NCI-H774 (cell line): ENCODE results near the gene MBOAT2.

Experiments
- DNase-seq: peaks from one replicate; lab custom pipeline; 2025; lab: John Stamatoyannopoulos, UW

Gene MBOAT2

GRCh38 chr2:9018109-9018508, 14.6 kb upstream of the MBOAT2 start:
- no peak for DNase-seq

- DNase-seq: no peak
Observed at GRCh38 chr2:9017411-9017810, 13.9 kb upstream of the MBOAT2 start.

GRCh38 chr2:9015998-9016397, 12.5 kb upstream of the MBOAT2 start:
- no peak for DNase-seq

GRCh38 chr2:9013403-9013802, 9.9 kb upstream of the MBOAT2 start:
- no peak for DNase-seq

GRCh38 chr2:9010866-9011265, 7.4 kb upstream of the MBOAT2 start:
- no peak for DNase-seq

- no peak for DNase-seq
Observed at GRCh38 chr2:9008951-9009664, 5.6 kb upstream of the MBOAT2 start.

GRCh38 chr2:9006368-9006767, 2.9 kb upstream of the MBOAT2 start:
- no peak for DNase-seq

GRCh38 chr2:9004338-9005204, 1.1 kb upstream of the MBOAT2 start:
- DNase-seq: no peak

GRCh38 chr2:9003366-9003615, 193 bp downstream of the MBOAT2 start:
- DNase-seq: no peak

GRCh38 chr2:9002637-9003365, 683 bp downstream of the MBOAT2 start:
- DNase-seq: no peak

- DNase-seq: no peak
Observed at GRCh38 chr2:9002313-9002636, 1.2 kb downstream of the MBOAT2 start.

GRCh38 chr2:9001778-9002177, 1.7 kb downstream of the MBOAT2 start:
- DNase-seq: no peak

- peak; percentile 53 for DNase-seq
Observed at GRCh38 chr2:9001229-9001628, 2.3 kb downstream of the MBOAT2 start.

GRCh38 chr2:9000442-9000841, 3.0 kb downstream of the MBOAT2 start:
- no peak for DNase-seq

- no peak for DNase-seq
Observed at GRCh38 chr2:8999797-9000196, 3.7 kb downstream of the MBOAT2 start.

- no peak for DNase-seq
Observed at GRCh38 chr2:8999102-8999446, 4.4 kb downstream of the MBOAT2 start.

- no peak for DNase-seq
Observed at GRCh38 chr2:8998418-8999101, 4.9 kb downstream of the MBOAT2 start.

GRCh38 chr2:8997631-8998030, 5.9 kb downstream of the MBOAT2 start:
- DNase-seq: no peak

- no peak for DNase-seq
Observed at GRCh38 chr2:8997108-8997507, 6.4 kb downstream of the MBOAT2 start.

GRCh38 chr2:8996006-8996405, 7.5 kb downstream of the MBOAT2 start:
- DNase-seq: no peak

GRCh38 chr2:8994386-8994785, 9.1 kb downstream of the MBOAT2 start:
- no peak for DNase-seq

- DNase-seq: no peak
Observed at GRCh38 chr2:8993902-8994278, 9.6 kb downstream of the MBOAT2 start.
